ENCODE data around the gene BTBD9.

BTBD9 gene

DNA sequence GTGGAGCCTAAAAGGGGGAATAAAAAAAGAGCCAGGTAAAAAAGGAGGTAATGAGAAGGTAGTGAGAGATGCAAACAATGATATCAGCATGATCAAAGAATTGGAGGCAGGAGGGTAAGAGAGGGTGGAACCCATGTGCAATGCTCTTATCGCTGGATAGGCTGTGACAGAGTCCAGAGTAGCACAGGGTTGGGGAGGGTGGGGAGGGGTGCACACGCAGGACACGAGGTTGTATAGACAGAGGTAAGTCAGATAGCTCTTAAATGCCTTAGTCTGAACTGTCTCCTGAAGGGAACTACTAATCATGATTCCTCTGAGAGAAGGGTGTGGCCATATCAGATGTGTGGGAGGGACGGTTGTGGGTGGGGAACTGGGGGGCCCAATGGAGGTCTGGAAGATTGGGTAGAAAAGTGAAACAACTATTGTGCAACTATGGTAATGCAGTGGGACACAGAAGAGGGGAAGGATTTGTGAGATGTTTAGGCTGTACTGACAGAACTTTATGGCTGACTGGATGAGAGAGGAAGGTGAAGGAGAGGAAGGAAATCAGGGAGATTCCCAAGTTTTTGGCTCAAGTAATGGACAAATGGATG is 354.8 kb downstream of the BTBD9 start:
- no peak for DNase-seq
- TF ChIP-seq, protein P1, sequence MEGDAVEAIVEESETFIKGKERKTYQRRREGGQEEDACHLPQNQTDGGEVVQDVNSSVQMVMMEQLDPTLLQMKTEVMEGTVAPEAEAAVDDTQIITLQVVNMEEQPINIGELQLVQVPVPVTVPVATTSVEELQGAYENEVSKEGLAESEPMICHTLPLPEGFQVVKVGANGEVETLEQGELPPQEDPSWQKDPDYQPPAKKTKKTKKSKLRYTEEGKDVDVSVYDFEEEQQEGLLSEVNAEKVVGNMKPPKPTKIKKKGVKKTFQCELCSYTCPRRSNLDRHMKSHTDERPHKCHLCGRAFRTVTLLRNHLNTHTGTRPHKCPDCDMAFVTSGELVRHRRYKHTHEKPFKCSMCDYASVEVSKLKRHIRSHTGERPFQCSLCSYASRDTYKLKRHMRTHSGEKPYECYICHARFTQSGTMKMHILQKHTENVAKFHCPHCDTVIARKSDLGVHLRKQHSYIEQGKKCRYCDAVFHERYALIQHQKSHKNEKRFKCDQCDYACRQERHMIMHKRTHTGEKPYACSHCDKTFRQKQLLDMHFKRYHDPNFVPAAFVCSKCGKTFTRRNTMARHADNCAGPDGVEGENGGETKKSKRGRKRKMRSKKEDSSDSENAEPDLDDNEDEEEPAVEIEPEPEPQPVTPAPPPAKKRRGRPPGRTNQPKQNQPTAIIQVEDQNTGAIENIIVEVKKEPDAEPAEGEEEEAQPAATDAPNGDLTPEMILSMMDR (IDR thresholded peaks at IDR 0.05; ENCODE audit: low read depth, low read length), result no peak
- Histone ChIP-seq H3K36me3 (peaks cover 13% of the 10 kb centered on the region), H3K4me3 (ENCODE audit: low read depth, low read length) (no peak overlapping the region), H3K27ac (no peak overlapping the region), H3K9me3 (ENCODE audit: severe bottlenecking) (no peaks in the 10 kb centered on the region), H3K27me3 (ENCODE audit: insufficient read depth, low read depth, severe bottlenecking) (no peaks in the 10 kb centered on the region)

DNA sequence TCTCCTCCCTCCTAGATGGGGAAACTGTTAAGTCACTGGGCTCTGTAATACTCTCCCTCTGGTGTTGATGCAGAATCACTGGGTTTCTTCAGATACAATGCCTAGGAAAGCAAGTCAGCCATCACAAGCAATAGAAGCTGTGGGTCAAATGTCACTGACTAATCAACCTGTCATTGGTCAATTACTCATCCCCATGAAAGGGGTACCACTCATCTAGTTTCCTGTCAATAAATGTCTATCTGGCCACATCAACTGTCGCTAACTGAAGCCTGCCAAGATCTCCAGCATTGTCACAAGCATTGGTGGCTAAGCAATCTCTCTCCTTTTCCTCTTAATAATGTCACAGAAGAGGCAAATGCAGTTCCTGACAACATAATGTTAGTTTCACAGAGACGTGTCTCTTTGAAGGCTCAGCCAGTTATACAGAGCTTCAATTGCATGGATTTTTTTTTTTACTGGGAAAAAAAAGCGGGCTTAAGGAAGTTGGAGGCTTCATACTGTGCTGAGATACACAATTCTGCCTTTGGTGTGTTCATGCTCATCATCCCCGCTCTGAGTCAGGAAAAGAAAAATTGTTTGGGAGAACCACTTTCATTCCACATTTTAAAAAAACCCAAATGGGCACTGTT is 355.9 kb downstream of the BTBD9 start:
- DNase-seq, result no peak
- no peak overlapping the region for H3K27ac ChIP-seq
- H3K36me3 ChIP-seq, result peaks cover 13% of the 10 kb centered on the region
- H3K4me3 ChIP-seq (ENCODE audit: low read depth, low read length), result no peak overlapping the region
- H3K9me3 ChIP-seq (ENCODE audit: severe bottlenecking), result no peaks in the 10 kb centered on the region
- H3K27me3 ChIP-seq (ENCODE audit: insufficient read depth, low read depth, severe bottlenecking), result no peaks in the 10 kb centered on the region
- TF ChIP-seq, protein P1 (IDR thresholded peaks at IDR 0.05; ENCODE audit: low read depth, low read length), result no peak

DNA sequence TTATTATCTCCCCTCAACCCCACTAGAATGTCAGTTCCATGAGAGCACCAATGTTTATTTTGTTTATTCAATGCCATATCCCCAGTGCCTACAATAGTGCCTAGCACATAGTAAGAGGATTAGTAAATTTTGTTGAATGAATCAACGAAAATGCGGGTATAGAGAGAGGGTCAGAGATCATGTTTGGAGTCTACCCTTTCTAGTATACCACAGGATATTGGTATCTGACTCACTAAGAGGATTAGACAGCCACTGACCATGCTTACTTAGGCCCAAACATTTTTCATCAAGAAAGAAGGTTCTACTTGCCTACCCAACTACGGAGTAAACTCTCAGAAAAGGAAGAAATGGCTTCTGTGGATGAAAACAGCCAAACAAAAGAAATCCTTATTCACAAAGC is 356.8 kb downstream of the BTBD9 start:
- Histone ChIP-seq H3K9me3 (ENCODE audit: severe bottlenecking) (no peaks in the 10 kb centered on the region), H3K27me3 (ENCODE audit: insufficient read depth, low read depth, severe bottlenecking) (no peaks in the 10 kb centered on the region), H3K27ac (no peak overlapping the region), H3K36me3 (peaks cover 10% of the 10 kb centered on the region), H3K4me3 (ENCODE audit: low read depth, low read length) (no peak overlapping the region)
- TF ChIP-seq, protein P1 (IDR thresholded peaks at IDR 0.05; ENCODE audit: low read depth, low read length), result no peak
- no peak for DNase-seq

DNA sequence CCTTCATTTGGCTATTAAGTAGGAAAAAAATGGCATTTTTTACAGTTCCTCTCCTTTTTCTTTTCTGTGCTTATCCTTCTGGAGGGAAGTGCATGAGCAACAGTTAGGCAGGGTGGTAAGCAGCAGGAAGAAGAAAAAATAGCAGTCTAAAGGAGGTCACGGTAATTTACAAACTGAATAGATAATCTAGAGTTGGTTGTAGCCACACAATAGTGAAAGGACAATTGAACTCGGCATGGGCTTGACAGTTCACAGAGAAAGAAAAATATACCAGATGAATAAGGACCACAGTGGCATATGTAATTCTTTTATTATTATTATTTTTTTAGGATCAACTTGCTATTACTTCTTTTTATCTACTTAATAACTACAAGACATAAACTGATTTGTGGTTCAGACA is 358.6 kb downstream of the BTBD9 start:
- H3K9me3 ChIP-seq (ENCODE audit: severe bottlenecking), result no peaks in the 10 kb centered on the region
- DNase-seq, result no peak
- no peak overlapping the region for H3K4me3 ChIP-seq (ENCODE audit: low read depth, low read length)
- H3K36me3 ChIP-seq, result peaks cover 2% of the 10 kb centered on the region; the same call in 1 of the 2 replicates
- TF ChIP-seq, protein P1 (IDR thresholded peaks at IDR 0.05; ENCODE audit: low read depth, low read length), result no peak
- H3K27me3 ChIP-seq (ENCODE audit: insufficient read depth, low read depth, severe bottlenecking), result no peaks in the 10 kb centered on the region
- H3K27ac ChIP-seq, result no peak overlapping the region

DNA sequence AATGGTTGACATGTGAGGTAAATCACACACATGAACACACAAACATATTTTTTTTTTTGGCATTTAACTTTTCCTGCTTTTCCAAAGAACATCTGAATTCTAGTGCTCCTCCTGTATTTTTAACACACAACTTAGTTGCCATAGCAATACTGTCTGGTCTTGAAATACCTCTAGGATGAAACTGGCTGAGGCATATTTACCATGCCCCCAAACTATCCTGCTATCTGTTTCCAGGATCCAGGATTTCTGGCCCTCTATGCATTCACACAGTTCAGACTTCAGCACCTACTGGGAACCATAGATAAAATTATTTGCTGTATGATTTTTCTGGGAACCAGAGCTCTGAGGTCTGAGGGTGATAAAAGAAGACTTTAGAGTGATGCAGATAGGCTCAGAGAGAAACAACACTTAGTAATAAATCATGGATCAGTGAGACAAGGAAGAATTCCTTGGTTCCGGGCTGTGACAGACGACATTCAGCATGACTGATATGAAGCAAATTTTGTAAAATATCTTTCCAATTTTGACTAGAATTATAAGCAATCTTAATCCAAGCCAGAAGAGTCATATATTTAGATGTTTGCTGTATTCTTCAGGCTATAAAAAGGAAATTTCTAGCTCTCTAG is 359.7 kb downstream of the BTBD9 start:
- Histone ChIP-seq H3K27me3 (ENCODE audit: insufficient read depth, low read depth, severe bottlenecking) (no peaks in the 10 kb centered on the region), H3K9me3 (ENCODE audit: severe bottlenecking) (no peaks in the 10 kb centered on the region), H3K36me3 (no peaks in the 10 kb centered on the region; the same call in 1 of the 2 replicates), H3K4me3 (ENCODE audit: low read depth, low read length) (no peak overlapping the region), H3K27ac (no peak overlapping the region)
- TF ChIP-seq, protein P1 (IDR thresholded peaks at IDR 0.05; ENCODE audit: low read depth, low read length), result no peak
- no peak for DNase-seq

Measured in WERI-Rb-1 (cell line).